MM.1S (cell line): ENCODE measurements around the gene COLGALT1.
A peak's percentile ranks its signal among the peaks of the same experiment; 100 is the strongest.

Source experiments
- DNase-seq: peaks from one replicate; pipeline ENCODE4 v3.0.0-alpha.2; 2015
- H2AFZ ChIP-seq: fragments of 300-600 bp; sonication (generic); 2 replicates; pipeline ENCODE4 v1.6.0; 2016; ENCODE audit warnings: antibody characterized with exemption, low read length
- H3F3A ChIP-seq: fragments of 300-600 bp; sonication (generic); 2 replicates; pipeline ENCODE4 v1.6.1; 2016; ENCODE audit warnings: mild to moderate bottlenecking, antibody characterized with exemption, low read length, moderate library complexity, mixed read lengths; ENCODE audit not compliant: insufficient read depth
- H3K27ac ChIP-seq: fragments of 300-600 bp; sonication (generic); 2 replicates; pipeline ENCODE4 v1.5.1; 2016; ENCODE audit warnings: mild to moderate bottlenecking, low read length
- H3K27me3 ChIP-seq: fragments of 300-600 bp; sonication (generic); replicated peaks from 2 replicates; pipeline ENCODE4 v1.6.0; 2016; ENCODE audit warnings: low read length; ENCODE audit not compliant: insufficient read depth
- H3K36me3 ChIP-seq: fragments of 300-600 bp; sonication (generic); replicated peaks from 2 replicates; pipeline ENCODE4 v1.6.1; 2016; ENCODE audit warnings: mild to moderate bottlenecking, low read length, mixed read lengths; ENCODE audit not compliant: insufficient read depth
- H3K4me1 ChIP-seq: fragments of 300-600 bp; sonication (generic); 2 replicates; pipeline ENCODE4 v1.6.1; 2016; ENCODE audit warnings: low read length, mixed read lengths
- H3K4me2 ChIP-seq: fragments of 300-600 bp; sonication (generic); 2 replicates; pipeline ENCODE4 v1.6.0; 2016; ENCODE audit warnings: low read depth, low read length
- H3K4me3 ChIP-seq: fragments of 300-600 bp; sonication (generic); 2 replicates; pipeline ENCODE4 v1.5.1; 2016; ENCODE audit warnings: low read length, mixed read lengths
- H3K79me2 ChIP-seq: fragments of 300-600 bp; sonication (generic); 2 replicates; pipeline ENCODE4 v1.6.1; 2016; ENCODE audit warnings: mixed run types, low read length, mixed read lengths
- H3K9ac ChIP-seq: fragments of 300-600 bp; sonication (generic); 2 replicates; pipeline ENCODE4 v1.6.1; 2016; ENCODE audit warnings: low read length, mixed read lengths
- H3K9me2 ChIP-seq: fragments of 300-600 bp; sonication (generic); replicated peaks from 2 replicates; pipeline ENCODE4 v1.6.1; 2016; ENCODE audit warnings: mild to moderate bottlenecking, low read length, mixed read lengths; ENCODE audit not compliant: insufficient read depth
- H3K9me3 ChIP-seq: fragments of 300-600 bp; sonication (generic); replicated peaks from 2 replicates; pipeline ENCODE4 v1.6.1; 2016; ENCODE audit warnings: mild to moderate bottlenecking, low read length, mixed read lengths; ENCODE audit not compliant: insufficient read depth
- H4K20me1 ChIP-seq: fragments of 300-600 bp; sonication (generic); 2 replicates; pipeline ENCODE4 v1.6.1; 2016; ENCODE audit warnings: mild to moderate bottlenecking, low read length, moderate library complexity, mixed read lengths; ENCODE audit not compliant: insufficient read depth
- CTCF ChIP-seq: fragments of 300-600 bp; sonication (generic); IDR thresholded peaks from 2 replicates; pipeline ENCODE4 v1.5.1; 2016; ENCODE audit warnings: antibody characterized with exemption, low read length, mixed read lengths
- EZH2 ChIP-seq: fragments of 300-600 bp; sonication (generic); optimal IDR thresholded peaks from 2 replicates; pipeline ENCODE3; 2017; ENCODE audit warnings: low read depth, mild to moderate bottlenecking, antibody characterized with exemption, low read length, mixed read lengths
- EZH2phosphoT487 ChIP-seq: fragments of 300-600 bp; sonication (generic); IDR thresholded peaks from 2 replicates; pipeline ENCODE4 v1.6.1; 2018; ENCODE audit warnings: antibody characterized with exemption, low read length

Gene COLGALT1

GRCh38 chr19:17605117-17605516 lies 49.7 kb downstream of the COLGALT1 start:
- H3K9ac ChIP-seq = no peak overlapping the region
- no peak overlapping the region for H3K4me2 ChIP-seq
- H3K79me2 ChIP-seq = no peaks in the 10 kb centered on the region
- H3K9me3 ChIP-seq = no peaks in the 10 kb centered on the region
- no peak overlapping the region for H3K27ac ChIP-seq
- H3K27me3 ChIP-seq = peaks cover 54% of the 10 kb centered on the region
- H3K36me3 ChIP-seq = no peaks in the 10 kb centered on the region
- H3K9me2 ChIP-seq = no peaks in the 10 kb centered on the region
- H2AFZ ChIP-seq = no peak overlapping the region
- no peaks in the 10 kb centered on the region for H3F3A ChIP-seq
- TF ChIP-seq CTCF (no peak), EZH2 (no peak), EZH2phosphoT487 (no peak)
- no peak overlapping the region for H3K4me3 ChIP-seq
- H4K20me1 ChIP-seq = no peaks in the 10 kb centered on the region
- no peak for DNase-seq
- H3K4me1 ChIP-seq = 0 out of 2 replicates have a peak, but pooled peaks cover 6% of the 10 kb centered on the region

GRCh38 chr19:17605761-17606589 lies 50.5 kb downstream of the COLGALT1 start:
- Histone ChIP-seq H3K27me3 (peaks cover 47% of the 10 kb centered on the region), H3K79me2 (no peaks in the 10 kb centered on the region), H3K9me3 (no peaks in the 10 kb centered on the region), H3K36me3 (no peaks in the 10 kb centered on the region), H3K9me2 (no peaks in the 10 kb centered on the region), H3K4me1 (0 out of 2 replicates have a peak, but pooled peaks cover 6% of the 10 kb centered on the region), H2AFZ (peak overlapping the region; percentile 45; the same call in 1 of the 2 replicates), H3K4me2 (peak overlapping the region; percentile 66), H3F3A (no peaks in the 10 kb centered on the region), H3K4me3 (peak overlapping the region; percentile 51), H4K20me1 (no peaks in the 10 kb centered on the region), H3K27ac (peak overlapping the region; percentile 39; the same call in 1 of the 2 replicates), H3K9ac (0 out of 2 replicates have a peak overlapping the region, but pooled peaks have one; percentile 16)
- peak; percentile 70 for DNase-seq
- no peak for TF ChIP-seq EZH2
- TF ChIP-seq EZH2phosphoT487 = no peak
- peak; percentile 47 for TF ChIP-seq CTCF

GRCh38 chr19:17606590-17607185 lies 51.2 kb downstream of the COLGALT1 start:
- Histone ChIP-seq H3K27me3 (peaks cover 43% of the 10 kb centered on the region), H3K9me3 (no peaks in the 10 kb centered on the region), H3K36me3 (no peaks in the 10 kb centered on the region), H3K9ac (no peak overlapping the region), H3K79me2 (no peaks in the 10 kb centered on the region), H4K20me1 (no peaks in the 10 kb centered on the region), H2AFZ (peak overlapping the region; percentile 45; the same call in 1 of the 2 replicates), H3K4me1 (0 out of 2 replicates have a peak, but pooled peaks cover 6% of the 10 kb centered on the region), H3K9me2 (no peaks in the 10 kb centered on the region), H3K4me2 (peak overlapping the region; percentile 66; the same call in 1 of the 2 replicates), H3K4me3 (peak overlapping the region; percentile 51; the same call in 1 of the 2 replicates), H3K27ac (no peak overlapping the region), H3F3A (no peaks in the 10 kb centered on the region)
- no peak for TF ChIP-seq CTCF
- TF ChIP-seq EZH2phosphoT487 = no peak
- no peak for TF ChIP-seq EZH2
- DNase-seq = no peak
